Measurements from ENCODE around the gene MS4A14.
"Not testable (repeated sequence)": the region's sequence is repeated elsewhere in the genome, so short reads cannot be mapped to it uniquely, and the experiment has no call there.

MS4A14 gene

GRCh38 chr11:60392361-60392760 is 3.9 kb upstream of the MS4A14 start:
- no peak for FAIRE-seq

GRCh38 chr11:60393016-60393415 is 3.2 kb upstream of the MS4A14 start:
- no peak for FAIRE-seq

GRCh38 chr11:60394666-60395380 is 1.4 kb upstream of the MS4A14 start:
- no peak for FAIRE-seq

- no peak for FAIRE-seq
These were observed 540 bp downstream of the MS4A14 start for GRCh38 chr11:60396799-60397198.

- FAIRE-seq: no peak
These were observed 23.8 kb downstream of the MS4A14 start for GRCh38 chr11:60420015-60420414.

- no peak for FAIRE-seq
These were observed 26.4 kb downstream of the MS4A14 start for GRCh38 chr11:60422609-60423008.

GRCh38 chr11:60428517-60428916 is 32.3 kb downstream of the MS4A14 start:
- FAIRE-seq: no peak

- no peak for FAIRE-seq
These were observed 33.0 kb downstream of the MS4A14 start, which contains the start of gene MS4A5 for GRCh38 chr11:60429272-60429671. MS4A5 (plus strand) TSS chr11:60429572; CDS start chr11:60429675, 103 bp downstream.

GRCh38 chr11:60431251-60431650 is 35.0 kb downstream of the MS4A14 start:
- no peak for FAIRE-seq

GRCh38 chr11:60433401-60433800 is 37.1 kb downstream of the MS4A14 start:
- no peak for FAIRE-seq

- no peak for FAIRE-seq
These were observed 50.8 kb downstream of the MS4A14 start for GRCh38 chr11:60447070-60447469.

GRCh38 chr11:60447846-60448245 is 51.6 kb downstream of the MS4A14 start:
- no peak for FAIRE-seq

- not testable (repeated sequence) for FAIRE-seq
These were observed 54.9 kb downstream of the MS4A14 start for GRCh38 chr11:60451185-60451584.

- FAIRE-seq: no peak
These were observed 58.0 kb downstream of the MS4A14 start for GRCh38 chr11:60454212-60454611.

- no peak for FAIRE-seq
These were observed 59.3 kb downstream of the MS4A14 start, which contains the start of gene MS4A1 for GRCh38 chr11:60455531-60456042. MS4A1 (plus strand) TSS chr11:60455847; CDS start chr11:60462375, 6,528 bp downstream.

- FAIRE-seq: no peak
These were observed 61.3 kb downstream of the MS4A14 start for GRCh38 chr11:60457576-60457975.

- no peak for FAIRE-seq
These were observed 63.1 kb downstream of the MS4A14 start for GRCh38 chr11:60459345-60459744.

All from A204.1 (cell line).